ENCODE results near the gene PAX8. TPM values are rescaled to one million over a fixed set of nuclear protein-coding genes. Genes with fewer than 3 reads are reported as not detected.

Gene PAX8
- polyA plus RNA-seq, 1 of the 3 experiments (the other 2 are of a cell fraction) = 0.23 TPM

- Histone ChIP-seq H3K27ac (ENCODE audit: low read depth in 2 of 2, low read length in 1 of 2) (no peak overlapping the region), H4K20me1 (ENCODE audit: insufficient read depth) (no peaks in the 10 kb centered on the region), H3K36me3 (replicated peaks in 1 of 2; ENCODE audit: control insufficient read depth in 1 of 2, insufficient read depth in 2 of 2, low read length in 1 of 2) (no peaks in the 10 kb centered on the region), H2AFZ (ENCODE audit: low read depth) (no peak overlapping the region), H3K9me3 (no peaks in the 10 kb centered on the region), H3K4me1 (ENCODE audit: control insufficient read depth in 1 of 2, insufficient read depth in 2 of 2, low read depth in 1 of 2, low read length in 1 of 2) (no peaks in the 10 kb centered on the region; a peak in 1 of 4 replicates), H3F3A (replicated peaks; ENCODE audit: insufficient read depth) (no peaks in the 10 kb centered on the region), H3K9me2 (no peaks in the 10 kb centered on the region), H3K79me2 (ENCODE audit: insufficient read depth) (no peaks in the 10 kb centered on the region), H3K9ac (no peak overlapping the region), H3K4me2 (no peak overlapping the region), H3K27me3 (ENCODE audit: insufficient read depth) (no peaks in the 10 kb centered on the region; the same call in 1 of the 2 replicates), H3K4me3 (ENCODE audit: low read depth in 2 of 2, low read length in 1 of 2) (no peak overlapping the region)
- WGBS (ENCODE audit: low lambda C conversion rate) = 63% methylated on average over 5 of the region's 15 CpGs
- DNase-seq = no peak
- CTCF ChIA-PET = interaction anchor here (0.9 to 3.4 kb wide), 5 partner anchors 14 to 207 kb away, joined by 3 to 27 read pairs (median 4); no protein-coding TSS in a partner anchor
- POLR2A ChIA-PET = no interaction called here
- TF ChIP-seq MAX (IDR thresholded peaks at IDR 0.05; ENCODE audit: low read depth) (no peak), TAF1 (IDR thresholded peaks at IDR 0.05; ENCODE audit: borderline replicate concordance, low read depth, low read length) (no peak), GATA2 (CRISPR knock-in tag; IDR thresholded peaks at IDR 0.05) (no peak), MEF2A (IDR thresholded peaks at IDR 0.05; ENCODE audit: borderline replicate concordance, low read depth) (no peak), TCF12 (IDR thresholded peaks at IDR 0.05) (no peak), USF2 (IDR thresholded peaks at IDR 0.05; ENCODE audit: borderline replicate concordance, low read depth, low read length) (no peak), RAD21 (IDR thresholded peaks at IDR 0.05; ENCODE audit: low read length) (no peak), ELF1 (IDR thresholded peaks at IDR 0.05) (no peak), SIN3A (IDR thresholded peaks at IDR 0.05; ENCODE audit: borderline replicate concordance, low read depth, low read length) (no peak), EP300 (IDR thresholded peaks at IDR 0.05; ENCODE audit: borderline replicate concordance in 1 of 2, low read depth in 1 of 2, low read length in 1 of 2) (no peak), REST (IDR thresholded peaks at IDR 0.05; ENCODE audit: low read depth, low read length) (no peak), GABPA (IDR thresholded peaks at IDR 0.05; ENCODE audit: low read depth) (no peak), NFIC (IDR thresholded peaks at IDR 0.05; ENCODE audit: borderline replicate concordance) (no peak)
Observed at GRCh38 chr2:113182471-113183260, 96.1 kb downstream of the PAX8 start.
